Measurements from ENCODE around the gene GPC5. TPM values are rescaled to one million over a fixed set of nuclear protein-coding genes. Genes with fewer than 3 reads are reported as not detected.

The GPC5 gene
- total and polyA plus RNA-seq, 11 donors, result 0.14 to 2.9 (median 0.84) TPM; not detected in 1

DNA sequence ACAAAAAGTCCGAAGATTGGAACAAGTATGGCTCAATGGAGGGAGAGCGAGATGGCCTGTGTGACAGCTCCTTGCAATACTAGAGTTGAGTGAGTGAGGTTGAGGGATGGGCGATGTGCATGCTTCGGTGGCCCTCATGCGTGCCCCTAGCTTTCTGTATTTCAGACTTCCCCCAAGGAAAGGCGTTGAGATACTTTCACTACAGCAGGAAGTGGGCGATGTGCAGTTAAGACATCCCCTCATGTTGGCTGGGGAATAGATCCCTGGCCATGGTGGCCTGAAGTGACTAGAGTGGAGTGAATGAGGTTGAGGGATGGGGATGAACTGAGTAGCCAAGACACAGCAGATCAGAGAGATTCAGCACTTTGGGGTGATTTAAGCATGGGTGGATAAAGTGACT, 1194.3 kb downstream of the GPC5 start:
- H3K27me3 ChIP-seq, result no peaks in the 10 kb centered on the region
- WGBS, 4 donors, result 75 to 88% (median 84%) methylated on average over 7 of the region's 7 CpGs
- H3K9me3 ChIP-seq, result peaks cover 0 to 4% (median 0%) of the 10 kb centered on the region in 12 donors
- H3K27ac ChIP-seq, result no peak overlapping the region
- TF ChIP-seq, protein P1, sequence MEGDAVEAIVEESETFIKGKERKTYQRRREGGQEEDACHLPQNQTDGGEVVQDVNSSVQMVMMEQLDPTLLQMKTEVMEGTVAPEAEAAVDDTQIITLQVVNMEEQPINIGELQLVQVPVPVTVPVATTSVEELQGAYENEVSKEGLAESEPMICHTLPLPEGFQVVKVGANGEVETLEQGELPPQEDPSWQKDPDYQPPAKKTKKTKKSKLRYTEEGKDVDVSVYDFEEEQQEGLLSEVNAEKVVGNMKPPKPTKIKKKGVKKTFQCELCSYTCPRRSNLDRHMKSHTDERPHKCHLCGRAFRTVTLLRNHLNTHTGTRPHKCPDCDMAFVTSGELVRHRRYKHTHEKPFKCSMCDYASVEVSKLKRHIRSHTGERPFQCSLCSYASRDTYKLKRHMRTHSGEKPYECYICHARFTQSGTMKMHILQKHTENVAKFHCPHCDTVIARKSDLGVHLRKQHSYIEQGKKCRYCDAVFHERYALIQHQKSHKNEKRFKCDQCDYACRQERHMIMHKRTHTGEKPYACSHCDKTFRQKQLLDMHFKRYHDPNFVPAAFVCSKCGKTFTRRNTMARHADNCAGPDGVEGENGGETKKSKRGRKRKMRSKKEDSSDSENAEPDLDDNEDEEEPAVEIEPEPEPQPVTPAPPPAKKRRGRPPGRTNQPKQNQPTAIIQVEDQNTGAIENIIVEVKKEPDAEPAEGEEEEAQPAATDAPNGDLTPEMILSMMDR (IDR thresholded peaks at IDR 0.05), result no peak
- no peak for TF ChIP-seq POLR2A (IDR thresholded peaks at IDR 0.05)
- no peaks in the 10 kb centered on the region for H3K36me3 ChIP-seq
- DNase-seq (no peak), ATAC-seq (no peak)
- H3K4me3 ChIP-seq, result no peak overlapping the region
- no peaks in the 10 kb centered on the region for H3K4me1 ChIP-seq
- intact Hi-C loops (cut with DNase I), result no loop called here

DNA sequence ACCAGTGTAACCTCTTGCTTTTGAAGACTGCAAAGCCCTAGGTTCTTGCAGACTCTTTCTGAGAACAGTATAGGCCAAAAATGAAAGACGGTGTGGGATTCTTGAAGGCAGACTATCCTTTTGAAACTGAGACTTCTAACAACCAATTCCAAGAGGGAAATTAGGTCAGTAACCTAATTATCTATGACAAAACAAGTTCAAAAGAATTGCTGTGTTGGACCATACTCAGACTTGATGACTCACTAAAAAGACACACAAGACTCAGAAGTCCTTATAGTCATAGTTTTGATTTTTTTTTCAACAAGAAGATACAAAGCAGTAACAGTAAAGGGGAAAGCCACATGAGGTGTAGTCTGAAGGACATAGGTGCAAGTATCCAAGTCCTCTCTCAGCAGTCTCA, 1204.1 kb downstream of the GPC5 start:
- no peak for ATAC-seq
- no peak for TF ChIP-seq POLR2A (IDR thresholded peaks at IDR 0.05)
- TF ChIP-seq, protein P1 (IDR thresholded peaks at IDR 0.05), result no peak
- Histone ChIP-seq H3K36me3 (no peaks in the 10 kb centered on the region), H3K4me3 (no peak overlapping the region), H3K9me3 (no peaks in the 10 kb centered on the region), H3K27me3 (no peaks in the 10 kb centered on the region), H3K27ac (no peak overlapping the region), H3K4me1 (no peaks in the 10 kb centered on the region)
- intact Hi-C loops (cut with DNase I), result no loop called here
- DNase-seq, result no peak
- WGBS, 4 donors, result 58 to 85% (median 82%) methylated on average over 1 of the region's 1 CpG

DNA sequence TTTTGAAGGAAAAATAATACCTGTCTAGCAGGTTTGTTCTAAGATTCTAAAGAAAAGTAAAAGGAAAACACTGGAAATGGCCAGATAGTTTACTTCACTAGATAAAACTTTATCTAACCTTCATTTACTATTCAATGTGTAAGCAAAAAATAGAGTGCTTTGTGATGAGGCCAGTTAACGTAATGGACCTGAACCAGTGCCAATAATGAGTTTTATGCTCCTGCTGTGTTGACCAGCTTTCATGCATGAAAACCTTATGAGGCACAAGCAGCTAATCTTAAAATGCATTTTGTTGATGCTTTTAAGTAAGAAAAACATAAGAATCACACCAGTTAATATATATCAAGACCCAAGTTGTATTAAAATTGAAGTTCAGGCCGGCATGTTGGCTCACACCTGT, 1211.0 kb downstream of the GPC5 start:
- DNase-seq (no peak), ATAC-seq (no peak)
- Histone ChIP-seq H3K27me3 (no peaks in the 10 kb centered on the region), H3K27ac (no peak overlapping the region), H3K36me3 (no peaks in the 10 kb centered on the region), H3K4me1 (no peaks in the 10 kb centered on the region), H3K4me3 (no peak overlapping the region), H3K9me3 (no peaks in the 10 kb centered on the region)
- intact Hi-C loops (cut with DNase I), result no loop called here
- TF ChIP-seq, protein P1 (IDR thresholded peaks at IDR 0.05), result no peak
- TF ChIP-seq POLR2A (IDR thresholded peaks at IDR 0.05), result no peak
- WGBS, 4 donors, result 69 to 83% (median 75%) methylated on average over 2 of the region's 2 CpGs

DNA sequence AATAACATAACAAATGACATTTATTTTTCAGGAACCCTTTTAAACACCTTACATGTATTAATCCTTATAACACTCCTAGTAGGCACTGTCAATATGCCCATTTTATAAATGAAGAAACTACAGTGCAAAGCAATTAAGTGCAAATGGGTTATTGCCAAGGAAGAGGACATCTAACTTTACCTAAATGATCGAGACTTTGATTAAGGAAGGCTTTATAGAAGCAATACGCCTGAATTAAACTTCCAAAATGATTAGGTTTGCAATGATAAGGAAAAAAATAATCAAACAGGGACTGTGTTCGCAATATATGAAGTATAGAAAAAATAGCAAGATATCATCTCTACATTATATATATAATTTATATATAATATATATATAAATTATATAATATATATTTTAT, 1214.5 kb downstream of the GPC5 start:
- H3K27me3 ChIP-seq, result no peaks in the 10 kb centered on the region
- H3K4me3 ChIP-seq, result no peak overlapping the region
- ATAC-seq (no peak), DNase-seq (no peak)
- no peaks in the 10 kb centered on the region for H3K4me1 ChIP-seq
- intact Hi-C loops (cut with DNase I), result no loop called here
- H3K9me3 ChIP-seq, result no peaks in the 10 kb centered on the region
- 91 to 95% (median 94%) methylated on average over 3 of the region's 3 CpGs for WGBS, 4 donors
- TF ChIP-seq, protein P1 (IDR thresholded peaks at IDR 0.05), result no peak
- TF ChIP-seq POLR2A (IDR thresholded peaks at IDR 0.05), result no peak
- no peak overlapping the region for H3K27ac ChIP-seq
- no peaks in the 10 kb centered on the region for H3K36me3 ChIP-seq
